IMR-90 (cell line): ENCODE data around the gene GSE1. TPM values are rescaled to one million over a fixed set of nuclear protein-coding genes. Genes with fewer than 3 reads are reported as not detected.

Experiments
- ATAC-seq: fragments of 200-7000 bp; cut with Tn5 transposase; 2 replicates; pipeline ENCODE4 v1.9.1; 2020; ENCODE audit warnings: low read depth, mild to moderate bottlenecking, moderate library complexity
- BruUV-seq: library from RNA; stranded (reverse); fragments of 400-500 nt; replicated peaks from 2 replicates; lab custom pipeline; 2021; lab: Mats Ljungman, UMichigan
- CTCF ChIA-PET: fragments of 300-600 bp; formaldehyde crosslinking; extraction: SDS; loops from one replicate; lab custom pipeline; 2021; ENCODE audit warnings: antibody characterized with exemption; lab: Yijun Ruan, JAX
- POLR2A ChIA-PET: fragments of 300-600 bp; sonication (Branson Sonifier 250); formaldehyde crosslinking; loops from one replicate; lab custom pipeline; 2022; ENCODE audit warnings: antibody characterized with exemption; ENCODE audit not compliant: unreplicated experiment; lab: Charles Lee
- DNase-seq: peaks from one replicate; pipeline ENCODE4 v3.0.0; 2013
- H2AFZ ChIP-seq: replicated peaks from 2 replicates; pipeline ENCODE3; 2013; ENCODE audit warnings: low read length, mild to moderate bottlenecking; ENCODE audit not compliant: poor library complexity
- H2AK5ac ChIP-seq: 2 replicates; pipeline ENCODE4 v1.6.1; 2013; ENCODE audit warnings: low read depth, low read length, inconsistent platforms
- H2AK9ac ChIP-seq: replicated peaks from 2 replicates; pipeline ENCODE3; 2013; ENCODE audit warnings: mild to moderate bottlenecking, low read depth, low read length, moderate library complexity; ENCODE audit not compliant: poor library complexity
- H2BK120ac ChIP-seq: 2 replicates; pipeline ENCODE4 v1.6.1; 2013; ENCODE audit warnings: low read depth, low read length, inconsistent platforms
- H2BK15ac ChIP-seq: 3 replicates; pipeline ENCODE4 v1.6.1; 2013; ENCODE audit warnings: low read depth, low read length, inconsistent platforms
- H2BK20ac ChIP-seq: 2 replicates; pipeline ENCODE4 v1.6.1; 2013; ENCODE audit warnings: low read depth, mild to moderate bottlenecking, inconsistent platforms, low read length, moderate library complexity
- H2BK5ac ChIP-seq: 2 replicates; pipeline ENCODE4 v1.6.1; 2013; ENCODE audit warnings: mild to moderate bottlenecking, low read depth, low read length, inconsistent platforms; ENCODE audit not compliant: poor library complexity, severe bottlenecking
- H3K14ac ChIP-seq: replicated peaks from 2 replicates; pipeline ENCODE4 v1.6.1; 2013; ENCODE audit warnings: low read depth, low read length, inconsistent platforms
- H3K18ac ChIP-seq: 2 replicates; pipeline ENCODE4 v1.6.1; 2013; ENCODE audit warnings: low read depth, low read length, control low read depth
- H3K23ac ChIP-seq: 2 replicates; pipeline ENCODE4 v1.6.1; 2013; ENCODE audit warnings: low read depth, low read length, inconsistent platforms
- H3K27ac ChIP-seq: 2 replicates; pipeline ENCODE4 v1.5.1; 2013; ENCODE audit warnings: mild to moderate bottlenecking, control low read depth, low read length; ENCODE audit not compliant: insufficient read depth
- H3K27me3 ChIP-seq: 2 replicates; pipeline ENCODE4 v1.6.1; 2013; ENCODE audit warnings: low read length; ENCODE audit not compliant: control insufficient read depth, insufficient read depth
- H3K36me3 ChIP-seq: 2 replicates; pipeline ENCODE4 v1.6.1; 2013; ENCODE audit warnings: low read length, mixed read lengths; ENCODE audit not compliant: control insufficient read depth, insufficient read depth
- H3K4ac ChIP-seq: 2 replicates; pipeline ENCODE4 v1.6.1; 2013; ENCODE audit warnings: low read depth, low read length, inconsistent platforms
- H3K4me1 ChIP-seq: 2 replicates; pipeline ENCODE4 v1.6.1; 2013; ENCODE audit warnings: low read length, mixed read lengths; ENCODE audit not compliant: control insufficient read depth, insufficient read depth
- H3K4me2 ChIP-seq: 2 replicates; pipeline ENCODE4 v1.6.1; 2013; ENCODE audit warnings: low read depth, mild to moderate bottlenecking, control low read depth, low read length, moderate library complexity
- H3K4me3 ChIP-seq: 2 replicates; pipeline ENCODE4 v1.5.1; 2013; ENCODE audit warnings: low read depth, mild to moderate bottlenecking, control low read depth, low read length, moderate library complexity; ENCODE audit not compliant: insufficient read depth
- H3K56ac ChIP-seq: 2 replicates; pipeline ENCODE4 v1.6.1; 2013; ENCODE audit warnings: low read length, inconsistent platforms; ENCODE audit not compliant: insufficient read depth; ENCODE audit errors: extremely low read depth
- H3K79me1 ChIP-seq, 2 experiments: 2 replicates each; pipeline ENCODE4 v1.6.1; 2013; ENCODE audit warnings: low read length in 2 of 2, inconsistent platforms in 1 of 2, low read depth in 1 of 2
- H3K9ac ChIP-seq: 2 replicates; pipeline ENCODE4 v1.6.1; 2013; ENCODE audit warnings: low read depth, low read length, control low read depth
- H3K9me1 ChIP-seq: 2 replicates; pipeline ENCODE4 v1.6.1; 2013; ENCODE audit warnings: low read length, inconsistent platforms; ENCODE audit not compliant: insufficient read depth
- H3K9me3 ChIP-seq: 2 replicates; pipeline ENCODE4 v1.6.1; 2013; ENCODE audit warnings: low read length; ENCODE audit not compliant: control insufficient read depth, insufficient read depth
- H4K20me1 ChIP-seq: 2 replicates; pipeline ENCODE4 v1.6.1; 2013; ENCODE audit warnings: low read length, inconsistent platforms; ENCODE audit not compliant: insufficient read depth
- H4K5ac ChIP-seq: 2 replicates; pipeline ENCODE4 v1.6.1; 2013; ENCODE audit warnings: mild to moderate bottlenecking, low read depth, low read length, control low read depth
- H4K8ac ChIP-seq, 2 experiments: 2 replicates each; pipeline ENCODE4 v1.6.1; 2013; ENCODE audit warnings: low read depth in 2 of 2, low read length in 2 of 2, control low read depth in 1 of 2, inconsistent platforms in 1 of 2
- H4K91ac ChIP-seq: 2 replicates; pipeline ENCODE4 v1.6.1; 2013; ENCODE audit warnings: low read depth, low read length, inconsistent platforms; ENCODE audit not compliant: insufficient read depth
- BHLHE40 ChIP-seq: fragments of 150-350 bp; IDR thresholded peaks from 2 replicates; pipeline ENCODE4 v1.6.1; 2016; ENCODE audit warnings: mild to moderate bottlenecking, low read depth, low read length
- CEBPB ChIP-seq: IDR thresholded peaks from 2 replicates; pipeline ENCODE4 v1.6.1; 2012; ENCODE audit warnings: low read depth, low read length, improper control_type of control experiment
- CHD1 ChIP-seq: IDR thresholded peaks from 2 replicates; pipeline ENCODE4 v1.6.1; 2012; ENCODE audit warnings: low read depth, low read length, improper control_type of control experiment
- CTCF ChIP-seq: conservative IDR thresholded peaks from 2 replicates; pipeline ENCODE4 v1.5.1; 2012; ENCODE audit warnings: mild to moderate bottlenecking, low read depth, low read length, improper control_type of control experiment
- ELK1 ChIP-seq: fragments of 150-350 bp; IDR thresholded peaks from 2 replicates; pipeline ENCODE4 v1.6.1; 2016; ENCODE audit warnings: low read depth, mild to moderate bottlenecking, low read length, moderate library complexity, borderline replicate concordance
- FOS ChIP-seq: fragments of 150-350 bp; IDR thresholded peaks from 2 replicates; pipeline ENCODE4 v1.6.1; 2016; ENCODE audit warnings: low read depth, low read length
- MAFK ChIP-seq: IDR thresholded peaks from 2 replicates; pipeline ENCODE4 v1.6.1; 2012; ENCODE audit warnings: low read depth, low read length, improper control_type of control experiment
- MAZ ChIP-seq: IDR thresholded peaks from 2 replicates; pipeline ENCODE4 v1.6.1; 2012; ENCODE audit warnings: low read depth, mild to moderate bottlenecking, low read length, improper control_type of control experiment, moderate library complexity, borderline replicate concordance
- MXI1 ChIP-seq: IDR thresholded peaks from 2 replicates; pipeline ENCODE4 v1.6.1; 2012; ENCODE audit warnings: low read depth, mild to moderate bottlenecking, low read length, moderate library complexity, borderline replicate concordance
- NFE2L2 ChIP-seq: fragments of 150-350 bp; IDR thresholded peaks from 2 replicates; pipeline ENCODE4 v1.6.1; 2016; ENCODE audit warnings: low read depth, mild to moderate bottlenecking, low read length
- POLR2A ChIP-seq: IDR thresholded peaks from 2 replicates; pipeline ENCODE4 v1.6.1; 2012; ENCODE audit warnings: mild to moderate bottlenecking, low read depth, low read length
- RAD21 ChIP-seq: IDR thresholded peaks from 2 replicates; pipeline ENCODE4 v1.6.1; 2012; ENCODE audit warnings: low read length, improper control_type of control experiment
- RCOR1 ChIP-seq: IDR thresholded peaks from 2 replicates; pipeline ENCODE4 v1.6.1; 2012; ENCODE audit warnings: mild to moderate bottlenecking, low read length, improper control_type of control experiment; ENCODE audit not compliant: insufficient replicate concordance
- RFX5 ChIP-seq: IDR thresholded peaks from 2 replicates; pipeline ENCODE4 v1.8.0; 2012; ENCODE audit warnings: low read depth, mild to moderate bottlenecking, low read length, moderate library complexity
- SMC3 ChIP-seq: fragments of 150-350 bp; IDR thresholded peaks from 2 replicates; pipeline ENCODE4 v1.6.1; 2016; ENCODE audit warnings: low read depth, mild to moderate bottlenecking, antibody characterized with exemption, low read length, moderate library complexity
- USF2 ChIP-seq: fragments of 150-350 bp; IDR thresholded peaks from 2 replicates; pipeline ENCODE4 v1.6.1; 2017; ENCODE audit warnings: mild to moderate bottlenecking, antibody characterized with exemption, low read length, low read depth
- WGBS, 2 experiments: methylation state at CpG; one replicate each; pipeline versions ENCODE4 v1.1.5 to v1.1.7; 2013; ENCODE audit warnings: missing lambda C conversion rate in 2 of 2; ENCODE audit not compliant: insufficient read length in 1 of 2; ENCODE audit errors: extremely low coverage in 2 of 2; 5-methylcytosine and 5-hydroxymethylcytosine counted together
- dilution Hi-C: fragments of 300-500 bp; cut with HindIII; formaldehyde crosslinking; loops from one replicate; pipeline ENCODE4 v1.14.3; 2018; ENCODE audit warnings: low sequenced_read_pairs; ENCODE audit not compliant: unreplicated experiment
- in situ Hi-C: fragments of 300-500 bp; cut with MboI; formaldehyde crosslinking; loops from 3 replicates; pipeline ENCODE4 v1.14.3; 2019; ENCODE audit warnings: low sequenced_read_pairs, inconsistent platforms, mixed read lengths
- intact Hi-C: fragments of 100-400 bp; cut with micrococcal nuclease; formaldehyde crosslinking; loops from 2 replicates; pipeline ENCODE4 v1.10.0; 2022
- polyA plus RNA-seq, 3 experiments: library from polyadenylated mRNA; depleted of rRNA; stranded (reverse); fragments of >200 nt; gene quantifications; 2 replicates each; pipeline ENCODE4 v1.2.3, GENCODE V29; 2012; ENCODE audit warnings: low replicate concordance in 1 of 3
- total RNA-seq: library from RNA; depleted of rRNA; stranded (reverse); fragments of >200 nt; gene quantifications from 2 replicates; pipeline ENCODE4 v1.2.3, GENCODE V29; 2012

Gene GSE1
- total and polyA plus RNA-seq, 2 of the 4 experiments (the other 2 are of a cell fraction): 14.9 to 25.5 TPM

- no peak for ATAC-seq
- no peak overlapping the region for H3K23ac ChIP-seq
- no peaks in the 10 kb centered on the region for H3K9me3 ChIP-seq
- no peak overlapping the region for H3K27ac ChIP-seq
- WGBS, 2 experiments: 100% methylated on average over 4 of the region's 6 CpGs; no CpG with 5 or more reads in 1 of the 2 experiments
- H2AK9ac ChIP-seq: no peak overlapping the region
- H2AFZ ChIP-seq: no peak overlapping the region
- CTCF ChIA-PET: no interaction called here
- H4K91ac ChIP-seq: no peak overlapping the region
- intact Hi-C loops (no loop called here), in situ Hi-C loops (no loop called here), dilution Hi-C loops (no loop called here)
- H3K36me3 ChIP-seq: peaks cover 17% of the 10 kb centered on the region
- H3K18ac ChIP-seq: no peak overlapping the region
- no peak overlapping the region for H2BK20ac ChIP-seq
- no peak overlapping the region for H2BK15ac ChIP-seq
- H3K56ac ChIP-seq: no peak overlapping the region
- no peak overlapping the region for H2AK5ac ChIP-seq
- peaks cover 14% of the 10 kb centered on the region; the same call in 1 of the 2 replicates for H4K20me1 ChIP-seq
- POLR2A ChIA-PET: no interaction called here
- H4K5ac ChIP-seq: no peak overlapping the region
- H3K4ac ChIP-seq: no peak overlapping the region
- no peaks in the 10 kb centered on the region for H3K27me3 ChIP-seq
- no peak for DNase-seq
- peaks cover 5% of the 10 kb centered on the region for H3K9me1 ChIP-seq
- TF ChIP-seq MAFK: no peak
- no peak for TF ChIP-seq CTCF
- TF ChIP-seq RFX5: no peak
- no peak for TF ChIP-seq MAZ
- TF ChIP-seq POLR2A: no peak
- TF ChIP-seq USF2: no peak
- TF ChIP-seq BHLHE40: no peak
- no peak for TF ChIP-seq ELK1
- no peak for TF ChIP-seq NFE2L2
- TF ChIP-seq SMC3: no peak
- no peak for TF ChIP-seq MXI1
- no peak for TF ChIP-seq CEBPB
- no peak for TF ChIP-seq RAD21
- TF ChIP-seq FOS: no peak
- TF ChIP-seq RCOR1: no peak
- TF ChIP-seq CHD1: no peak
- no peaks in the 10 kb centered on the region for H3K4me1 ChIP-seq
- H3K4me2 ChIP-seq: no peak overlapping the region
- H2BK5ac ChIP-seq: no peak overlapping the region
- no peak overlapping the region for H3K4me3 ChIP-seq
- no peak overlapping the region for H2BK120ac ChIP-seq
- H3K79me1 ChIP-seq: peaks cover 7 to 34% of the 10 kb centered on the region in 2 experiments; a peak in 3 of 4 replicates
- H3K14ac ChIP-seq: no peak overlapping the region
- H4K8ac ChIP-seq: no peak overlapping the region
- BruUV-seq: no TSS peak
- H3K9ac ChIP-seq: no peak overlapping the region
These were observed 67.3 kb downstream of the GSE1 start for GRCh38 chr16:85680352-85680944.
